Effector CD8-positive, alpha-beta T cell (primary cell): Measurements from ENCODE around the gene PROK2.

ENCODE experiments used
- DNase-seq: peaks from one replicate; lab custom pipeline; 2025; lab: John Stamatoyannopoulos, UW

The PROK2 gene

GRCh38 chr3:71742621-71743020 lies 42.3 kb downstream of the PROK2 start:
- no peak for DNase-seq

- no peak for DNase-seq
Measured at GRCh38 chr3:71734881-71735280, 50.1 kb downstream of the PROK2 start.

- no peak for DNase-seq
Measured at GRCh38 chr3:71733319-71733718, 51.6 kb downstream of the PROK2 start.

GRCh38 chr3:71732637-71733036 lies 52.3 kb downstream of the PROK2 start:
- no peak for DNase-seq

DNA sequence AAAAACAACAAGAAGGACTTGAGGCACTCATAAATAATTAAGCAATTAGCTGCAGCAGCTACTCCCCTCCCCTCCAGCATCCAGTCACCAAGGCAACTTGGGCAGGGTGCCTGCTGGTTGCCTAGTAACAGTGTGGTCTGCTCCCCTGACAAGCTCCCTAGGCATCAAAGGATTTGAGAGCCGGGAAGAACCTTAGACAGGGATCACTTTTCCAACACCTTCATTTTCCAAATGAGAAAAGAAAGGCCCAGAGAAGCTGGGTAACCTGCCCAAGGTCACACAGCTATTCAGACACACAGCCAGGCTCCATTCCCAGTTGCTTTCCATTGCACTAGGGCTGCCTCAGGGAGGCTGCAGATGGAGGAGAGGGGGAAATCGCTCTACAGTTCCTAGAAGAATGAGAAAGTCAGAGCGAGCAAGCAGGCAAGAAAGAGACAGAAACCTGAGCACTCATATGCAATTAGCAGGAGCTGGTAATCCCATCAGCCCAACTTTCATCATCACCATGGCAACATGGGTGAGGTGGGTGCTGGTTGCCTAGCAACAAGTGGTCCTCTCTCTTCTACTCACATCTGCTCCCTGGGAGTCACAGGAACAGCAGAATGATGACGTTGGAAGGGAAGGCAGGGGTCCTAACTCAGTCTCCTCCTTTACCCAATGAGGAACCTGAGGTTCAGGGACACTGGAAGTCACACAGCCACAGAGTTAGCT lies 56.2 kb downstream of the PROK2 start:
- no peak for DNase-seq

DNA sequence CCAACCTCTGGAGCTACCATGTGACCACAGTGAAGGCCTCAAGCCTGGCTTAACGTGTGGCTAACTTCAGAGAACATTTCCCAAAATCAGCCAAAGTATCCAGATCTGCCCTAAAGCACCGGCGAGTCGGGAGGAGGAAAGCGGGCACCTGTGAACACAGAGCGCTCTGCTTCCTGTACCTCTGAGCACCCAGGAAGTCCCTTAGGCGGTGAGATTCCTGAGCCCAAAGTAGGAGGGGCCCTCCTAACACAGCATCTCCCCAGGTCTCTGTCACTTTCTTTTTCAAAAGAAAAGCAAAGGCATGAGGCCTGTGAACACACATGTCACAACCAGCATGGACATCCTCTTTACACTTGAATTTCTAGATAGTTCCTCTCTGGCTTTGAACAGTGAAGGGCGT lies 58.8 kb downstream of the PROK2 start:
- DNase-seq: peak; percentile 37

DNA sequence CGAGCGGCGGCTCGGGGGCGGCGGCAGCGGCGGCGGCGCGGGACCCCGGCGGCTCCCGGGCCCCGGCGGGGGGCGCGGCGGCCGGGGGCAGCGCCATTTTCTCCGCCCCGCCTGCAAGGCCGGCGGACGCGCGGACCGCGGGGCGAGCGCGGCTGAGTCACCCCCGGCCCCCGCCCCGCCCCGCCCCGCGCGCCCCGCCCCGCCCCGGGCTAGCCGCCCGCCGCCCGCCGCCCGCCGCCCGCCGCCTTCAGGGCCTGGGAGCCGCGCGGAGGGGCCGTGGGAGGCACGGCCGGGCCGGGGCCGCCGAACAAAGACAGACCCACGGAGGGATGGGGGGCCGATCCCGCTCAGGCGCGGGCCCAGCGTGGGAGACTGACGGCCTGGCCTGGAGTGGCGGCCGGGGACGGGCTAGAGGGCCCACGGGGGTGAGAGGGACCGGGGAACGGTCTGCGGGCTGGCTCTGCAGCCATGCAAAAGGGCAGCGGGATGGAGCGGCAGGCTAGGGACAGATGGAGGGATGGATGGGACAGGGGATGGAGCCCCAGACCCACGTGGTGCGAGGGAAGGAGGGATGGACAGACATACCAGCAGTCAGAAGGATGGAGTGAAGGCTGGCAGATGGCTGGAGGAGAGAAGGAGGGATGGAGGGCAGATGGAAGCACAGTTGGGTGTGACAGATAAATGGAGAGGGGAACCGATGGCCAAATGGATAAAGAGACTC lies 59.5 kb downstream of the PROK2 start, which contains the start of gene EIF4E3:
Gene EIF4E3 (minus strand): TSS at position 132 of the 721 bp plus-strand sequence. CDS start 35 bp downstream, at position 97.
- DNase-seq: peak; percentile 17

GRCh38 chr3:71724584-71725270 lies 60.2 kb downstream of the PROK2 start:
- DNase-seq: peak; percentile 6

- DNase-seq: no peak
Measured at GRCh38 chr3:71724171-71724453, 60.8 kb downstream of the PROK2 start.

GRCh38 chr3:71723452-71724170 lies 61.3 kb downstream of the PROK2 start:
- DNase-seq: peak; percentile 17

DNA sequence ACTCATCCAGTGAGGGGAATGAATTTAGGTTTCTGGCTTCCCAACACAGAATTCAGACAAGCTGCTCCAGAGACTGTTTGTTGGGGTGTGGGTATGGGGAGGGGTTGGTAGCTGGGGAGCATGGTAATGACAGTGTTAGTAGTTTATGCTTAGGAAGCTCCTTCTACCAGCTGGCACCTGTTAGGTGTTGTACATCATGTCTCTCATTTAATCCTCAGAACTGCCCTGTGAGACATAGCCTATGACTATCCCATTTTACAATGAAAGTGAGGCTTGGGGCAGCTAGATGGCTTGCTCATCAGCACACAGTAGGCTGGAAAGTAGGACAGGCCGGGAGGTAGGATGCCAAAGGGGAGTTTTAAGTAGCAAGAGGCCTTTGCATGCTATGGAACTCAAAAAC lies 62.3 kb downstream of the PROK2 start:
- DNase-seq: no peak
